Sigmoid colon (tissue), 7 donors: ENCODE data around the gene MAGEA9. TPM values are rescaled to one million over a fixed set of nuclear protein-coding genes. Genes with fewer than 3 reads are reported as not detected.
"Not testable (repeated sequence)": the region's sequence is repeated elsewhere in the genome, so short reads cannot be mapped to it uniquely, and the experiment has no call there.

Source experiments
- DNase-seq: peaks from one replicate; pipeline ENCODE4 v3.0.0-alpha.2; 2019
- H3K27ac ChIP-seq, 4 donors: fragments of 200-600 bp; sonication (generic); one replicate each; pipeline ENCODE4 v1.5.1; 2016 to 2019; ENCODE audit warnings: mild to moderate bottlenecking in 1 of 4
- H3K27me3 ChIP-seq, 3 donors: fragments of 200-600 bp; sonication (generic); one replicate each; pipeline ENCODE4 v1.5.1; 2019; ENCODE audit warnings: mild to moderate bottlenecking in 1 of 3
- H3K36me3 ChIP-seq, 4 donors: fragments of 200-600 bp; sonication (generic); one replicate each; pipeline ENCODE4 v1.5.1; 2016 to 2019
- H3K4me1 ChIP-seq, 4 donors: fragments of 200-600 bp; sonication (generic); one replicate each; pipeline ENCODE4 v1.5.1; 2017 to 2019
- H3K4me3 ChIP-seq, 4 donors: fragments of 200-600 bp; sonication (generic); one replicate each; pipeline ENCODE4 v1.5.1; 2017 to 2019; ENCODE audit warnings: mild to moderate bottlenecking in 2 of 4, moderate library complexity in 1 of 4
- H3K9me3 ChIP-seq, 4 donors: fragments of 200-600 bp in 3 of 4; sonication (generic) in 3 of 4; one replicate each; pipeline versions ENCODE4 v1.5.1 to v1.6.1; 2013 to 2019
- EP300 ChIP-seq, 4 donors: sonication (generic); formaldehyde crosslinking; IDR thresholded peaks; one replicate each; pipeline ENCODE4 v1.6.1; 2017; ENCODE audit warnings: antibody characterized with exemption in 4 of 4
- POLR2A ChIP-seq, 2 donors: fragments of 450-650 bp; IDR thresholded peaks; one replicate each; pipeline ENCODE4 v1.6.1; 2016; ENCODE audit warnings: antibody characterized with exemption in 2 of 2, mild to moderate bottlenecking in 2 of 2, moderate library complexity in 2 of 2
- POLR2AphosphoS5 ChIP-seq, 4 donors: sonication (generic); formaldehyde crosslinking; IDR thresholded peaks; one replicate each; pipeline ENCODE4 v1.6.1; 2017; ENCODE audit warnings: antibody characterized with exemption in 4 of 4
- WGBS, 2 donors: extraction: QIAGEN DNeasy Blood & Tissue Kit; methylation state at CpG; one replicate each; pipeline ENCODE4 v1.1.7; 2013; 5-methylcytosine and 5-hydroxymethylcytosine counted together
- intact Hi-C: fragments of 100-400 bp; cut with DNase I; formaldehyde crosslinking; loops from one replicate; pipeline ENCODE4 v1.15.1; 2023
- polyA plus RNA-seq, 3 donors: library from polyadenylated mRNA; stranded (reverse); fragments of 200-250 nt; gene quantifications; one replicate each; pipeline ENCODE4 v1.2.3, GENCODE V29; 2013
- small RNA-seq, 3 donors: library from RNA; depleted of rRNA; stranded (forward); fragments of <200 nt; gene quantifications; one replicate each; pipeline ENCODE3, GENCODE V24; 2016
- total RNA-seq, 4 donors: library from RNA; depleted of rRNA; stranded (reverse); fragments of >200 nt; gene quantifications; one replicate each; pipeline ENCODE4 v1.1.0, GENCODE V29; 2016
- TF ChIP-seq, protein P1 (sequence below), 4 experiments: fragments of 450-650 bp in 3 of 4; fragments of 200-600 bp in 1 of 4; IDR thresholded peaks; one replicate each; pipeline ENCODE4 v1.5.1; 2016 to 2019; ENCODE audit warnings: antibody characterized with exemption in 4 of 4, mild to moderate bottlenecking in 3 of 4, moderate library complexity in 2 of 4
- donor health status: healthy with polysubstance abuse.
- donor health status: Bipolar disorder and iron deficiency.
- donor health status: healthy.

Gene MAGEA9
- total and polyA plus RNA-seq, 7 donors = not detected

DNA sequence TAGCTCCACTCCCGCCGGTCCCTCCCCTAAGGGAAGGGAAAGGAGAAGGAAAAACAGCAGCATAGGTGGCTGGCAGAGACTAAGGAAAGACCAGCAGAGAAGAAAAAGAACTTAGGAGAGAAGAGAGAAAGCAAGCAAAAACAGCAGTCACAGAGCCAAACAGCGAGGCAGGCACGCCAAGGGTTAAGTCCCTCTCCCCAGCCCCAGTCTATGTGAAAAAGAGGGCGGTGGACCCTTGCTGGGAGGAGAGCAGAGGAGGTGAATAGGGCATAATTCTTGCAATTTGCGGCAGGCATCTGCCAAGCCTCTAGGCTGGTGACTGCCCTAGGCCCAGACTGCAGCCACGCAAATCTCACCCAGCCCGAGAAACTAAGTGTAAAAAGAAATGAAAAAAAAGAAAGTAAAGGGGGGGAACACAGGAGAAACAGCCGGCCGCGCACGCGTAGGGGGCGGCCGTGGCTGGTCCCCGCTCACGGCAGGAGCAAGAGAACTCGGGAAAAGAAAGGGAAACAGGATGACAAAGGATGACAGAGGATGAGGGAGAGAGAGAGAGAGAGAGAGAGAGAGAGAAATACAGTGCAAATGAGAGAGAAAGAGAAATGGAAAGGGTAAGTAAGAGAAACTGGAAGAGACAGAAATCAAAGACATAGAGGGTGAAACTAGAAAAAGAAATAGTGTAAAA lies 48.6 kb downstream of the MAGEA9 start:
- TF ChIP-seq POLR2A (IDR thresholded peaks at IDR 0.05) (no peak), POLR2AphosphoS5 (IDR thresholded peaks at IDR 0.05) (no peak), EP300 (IDR thresholded peaks at IDR 0.05) (no peak)
- TF ChIP-seq, protein P1, sequence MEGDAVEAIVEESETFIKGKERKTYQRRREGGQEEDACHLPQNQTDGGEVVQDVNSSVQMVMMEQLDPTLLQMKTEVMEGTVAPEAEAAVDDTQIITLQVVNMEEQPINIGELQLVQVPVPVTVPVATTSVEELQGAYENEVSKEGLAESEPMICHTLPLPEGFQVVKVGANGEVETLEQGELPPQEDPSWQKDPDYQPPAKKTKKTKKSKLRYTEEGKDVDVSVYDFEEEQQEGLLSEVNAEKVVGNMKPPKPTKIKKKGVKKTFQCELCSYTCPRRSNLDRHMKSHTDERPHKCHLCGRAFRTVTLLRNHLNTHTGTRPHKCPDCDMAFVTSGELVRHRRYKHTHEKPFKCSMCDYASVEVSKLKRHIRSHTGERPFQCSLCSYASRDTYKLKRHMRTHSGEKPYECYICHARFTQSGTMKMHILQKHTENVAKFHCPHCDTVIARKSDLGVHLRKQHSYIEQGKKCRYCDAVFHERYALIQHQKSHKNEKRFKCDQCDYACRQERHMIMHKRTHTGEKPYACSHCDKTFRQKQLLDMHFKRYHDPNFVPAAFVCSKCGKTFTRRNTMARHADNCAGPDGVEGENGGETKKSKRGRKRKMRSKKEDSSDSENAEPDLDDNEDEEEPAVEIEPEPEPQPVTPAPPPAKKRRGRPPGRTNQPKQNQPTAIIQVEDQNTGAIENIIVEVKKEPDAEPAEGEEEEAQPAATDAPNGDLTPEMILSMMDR (IDR thresholded peaks at IDR 0.05) = no peak
- Histone ChIP-seq H3K4me1 (no peaks in the 10 kb centered on the region), H3K36me3 (no peaks in the 10 kb centered on the region), H3K27ac (peak overlapping the region; percentile 58 to 65 (median 60)), H3K9me3 (no peaks in the 10 kb centered on the region), H3K27me3 (no peaks in the 10 kb centered on the region), H3K4me3 (peak overlapping the region in 3 of 4 donors; percentile 31 to 39 (median 34))
- WGBS, 2 donors = 4 to 38% methylated on average over 18 of the region's 18 CpGs
- no peak for DNase-seq
- intact Hi-C loops = no loop called here

DNA sequence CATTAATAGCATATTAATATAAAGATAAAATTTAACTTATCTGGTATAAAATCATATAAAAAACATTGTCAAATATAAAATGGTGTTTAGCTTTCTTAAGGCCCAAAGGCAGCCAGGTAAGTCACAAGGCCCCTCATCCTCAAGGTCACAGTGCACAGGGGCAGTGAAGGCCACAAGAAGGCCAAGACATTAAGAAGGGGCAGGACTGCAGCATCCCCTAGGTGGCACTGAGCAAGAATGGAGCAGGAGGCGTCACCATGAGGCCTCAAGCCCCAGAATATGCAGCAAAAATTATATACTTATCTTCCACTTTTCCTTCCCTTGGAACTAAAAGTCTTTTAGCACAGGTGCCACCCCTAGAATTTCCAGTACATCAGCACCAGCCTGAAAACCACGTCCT lies 49.7 kb downstream of the MAGEA9 start:
- 82 to 87% methylated on average over 2 of the region's 2 CpGs for WGBS, 2 donors
- Histone ChIP-seq H3K4me1 (no peaks in the 10 kb centered on the region), H3K36me3 (no peaks in the 10 kb centered on the region), H3K27me3 (no peaks in the 10 kb centered on the region), H3K4me3 (no peak overlapping the region), H3K9me3 (no peaks in the 10 kb centered on the region), H3K27ac (no peak overlapping the region)
- intact Hi-C loops = no loop called here
- no peak for DNase-seq
- TF ChIP-seq POLR2AphosphoS5 (IDR thresholded peaks at IDR 0.05) = no peak
- TF ChIP-seq, protein P1 (IDR thresholded peaks at IDR 0.05) = no peak
- no peak for TF ChIP-seq EP300 (IDR thresholded peaks at IDR 0.05)
- no peak for TF ChIP-seq POLR2A (IDR thresholded peaks at IDR 0.05)

DNA sequence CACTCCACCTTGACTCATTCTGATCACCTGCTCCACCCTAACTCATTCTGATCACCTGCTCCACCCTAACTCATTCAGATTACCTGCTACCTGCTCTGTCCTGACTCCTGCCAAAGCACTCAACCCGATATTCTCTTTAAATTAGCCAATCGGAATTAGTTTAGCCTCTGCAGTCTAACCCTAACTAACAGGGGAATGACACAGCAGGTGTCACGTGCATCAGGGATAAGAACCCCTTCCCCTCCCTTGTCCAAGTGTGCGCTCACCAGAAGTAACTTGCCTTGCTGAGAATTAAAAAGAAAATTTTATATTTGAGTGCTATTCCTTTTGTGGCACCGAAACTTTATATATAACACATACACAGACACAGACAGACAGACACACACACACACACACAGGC lies 55.0 kb downstream of the MAGEA9 start:
- H3K4me3 ChIP-seq, H3K36me3 ChIP-seq, H3K27me3 ChIP-seq, H3K4me1 ChIP-seq, DNase-seq, H3K27ac ChIP-seq, H3K9me3 ChIP-seq, intact Hi-C loops: not testable (repeated sequence)
- WGBS, 2 donors = 53 to 64% methylated on average over 5 of the region's 5 CpGs

DNA sequence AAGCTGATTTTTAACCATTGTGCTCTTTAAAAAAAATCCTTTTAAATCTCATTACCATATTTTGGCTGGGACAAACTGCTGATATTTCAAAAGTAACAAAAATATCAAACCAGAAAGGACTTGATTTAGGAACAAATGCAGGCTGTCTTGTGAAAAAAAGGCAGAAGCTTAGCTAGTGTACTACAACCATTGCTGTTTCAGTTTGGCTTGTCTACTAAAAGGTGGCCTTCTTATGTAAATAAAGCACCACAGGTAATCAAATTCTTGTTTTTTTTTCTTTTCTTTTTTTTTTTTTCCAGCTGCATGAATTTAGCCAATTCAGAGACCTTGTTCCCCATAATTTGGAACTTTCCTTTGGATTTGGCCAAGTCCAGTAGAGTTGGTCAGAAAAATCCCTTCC lies 55.4 kb downstream of the MAGEA9 start:
- Histone ChIP-seq H3K4me1 (no peaks in the 10 kb centered on the region), H3K36me3 (no peaks in the 10 kb centered on the region), H3K9me3 (no peaks in the 10 kb centered on the region), H3K4me3 (no peak overlapping the region), H3K27me3 (no peaks in the 10 kb centered on the region), H3K27ac (no peak overlapping the region)
- intact Hi-C loops = no loop called here
- no peak for DNase-seq
- TF ChIP-seq POLR2AphosphoS5 (IDR thresholded peaks at IDR 0.05) = no peak

Small RNA genes lying within 50 kb of the gene (small RNA-seq; reads per million reads assigned to genes)
- 0 reads per million in 3 donors for gene AC244098.1
- gene AC244098.2 = 0 reads per million in 3 donors
- 0 reads per million in 3 donors for gene AC244098.3

Other genes with a start within 250 kb of the MAGEA9 start
- gene EOLA1, start 240.9 kb upstream of the MAGEA9 start, total RNA-seq = 10 to 100 TPM in 3 of 4 donors, 1 to 10 TPM in 1; 8.7 to 14.4 (median 11.9) TPM
- 10 to 100 TPM; 31.2 to 43.0 (median 34.2) TPM for gene EOLA1, start 240.9 kb upstream of the MAGEA9 start, polyA plus RNA-seq
- gene HSFX3, start 232.0 kb upstream of the MAGEA9 start, total RNA-seq = not detected
- not detected for gene HSFX3, start 232.0 kb upstream of the MAGEA9 start, polyA plus RNA-seq
- not detected for gene MAGEA9B, start 194.5 kb upstream of the MAGEA9 start, total RNA-seq
- gene MAGEA9B, start 194.5 kb upstream of the MAGEA9 start, polyA plus RNA-seq = not detected
- gene HSFX2, start 186.6 kb upstream of the MAGEA9 start, total RNA-seq = not detected
- under 1 TPM in 1 of 3 donors, not detected in 2; 0.39 TPM for gene HSFX2, start 186.6 kb upstream of the MAGEA9 start, polyA plus RNA-seq
- gene TMEM185A, start 150.1 kb upstream of the MAGEA9 start, total RNA-seq = 10 to 100 TPM in 3 of 4 donors, 1 to 10 TPM in 1; 9.6 to 18.3 (median 13.0) TPM
- 10 to 100 TPM in 1 of 3 donors, 1 to 10 TPM in 2; 4.2 to 11.7 (median 6.0) TPM for gene TMEM185A, start 150.1 kb upstream of the MAGEA9 start, polyA plus RNA-seq
- not detected for gene MAGEA11, start 69.9 kb upstream of the MAGEA9 start, total RNA-seq
- not detected for gene MAGEA11, start 69.9 kb upstream of the MAGEA9 start, polyA plus RNA-seq
- gene HSFX1, start 7.9 kb upstream of the MAGEA9 start, total RNA-seq = 1 to 10 TPM in 2 of 4 donors, under 1 TPM in 2; 0.83 to 1.3 (median 1.0) TPM
- gene HSFX1, start 7.9 kb upstream of the MAGEA9 start, polyA plus RNA-seq = under 1 TPM in 1 of 3 donors, not detected in 2; 0.71 TPM
- gene MAGEA8, start 99.3 kb downstream of the MAGEA9 start, total RNA-seq = not detected
- not detected for gene MAGEA8, start 99.3 kb downstream of the MAGEA9 start, polyA plus RNA-seq
- gene HSFX4, start 147.6 kb downstream of the MAGEA9 start, total RNA-seq = not detected
- gene HSFX4, start 147.6 kb downstream of the MAGEA9 start, polyA plus RNA-seq = not detected
- gene EOLA2, start 156.6 kb downstream of the MAGEA9 start, total RNA-seq = 10 to 100 TPM; 17.8 to 20.1 (median 18.8) TPM
- 10 to 100 TPM; 23.4 to 34.9 (median 29.5) TPM for gene EOLA2, start 156.6 kb downstream of the MAGEA9 start, polyA plus RNA-seq